Tibial nerve (tissue), 3 donors: ENCODE data around the gene ZNF688.

Source experiments
- POLR2A ChIP-seq, 2 donors: fragments of 450-650 bp; IDR thresholded peaks; one replicate each; pipeline ENCODE4 v1.6.1; 2017; ENCODE audit warnings: antibody characterized with exemption in 2 of 2, mild to moderate bottlenecking in 2 of 2, moderate library complexity in 2 of 2
- TF ChIP-seq, protein P1 (sequence below), 5 experiments: fragments of 200-600 bp in 3 of 5; fragments of 450-650 bp in 2 of 5; sonication (generic) in 3 of 5; IDR thresholded peaks; one replicate each; pipeline ENCODE4 v1.5.1; 2016 to 2019; ENCODE audit warnings: antibody characterized with exemption in 5 of 5, mild to moderate bottlenecking in 3 of 5, moderate library complexity in 2 of 5

DNA sequence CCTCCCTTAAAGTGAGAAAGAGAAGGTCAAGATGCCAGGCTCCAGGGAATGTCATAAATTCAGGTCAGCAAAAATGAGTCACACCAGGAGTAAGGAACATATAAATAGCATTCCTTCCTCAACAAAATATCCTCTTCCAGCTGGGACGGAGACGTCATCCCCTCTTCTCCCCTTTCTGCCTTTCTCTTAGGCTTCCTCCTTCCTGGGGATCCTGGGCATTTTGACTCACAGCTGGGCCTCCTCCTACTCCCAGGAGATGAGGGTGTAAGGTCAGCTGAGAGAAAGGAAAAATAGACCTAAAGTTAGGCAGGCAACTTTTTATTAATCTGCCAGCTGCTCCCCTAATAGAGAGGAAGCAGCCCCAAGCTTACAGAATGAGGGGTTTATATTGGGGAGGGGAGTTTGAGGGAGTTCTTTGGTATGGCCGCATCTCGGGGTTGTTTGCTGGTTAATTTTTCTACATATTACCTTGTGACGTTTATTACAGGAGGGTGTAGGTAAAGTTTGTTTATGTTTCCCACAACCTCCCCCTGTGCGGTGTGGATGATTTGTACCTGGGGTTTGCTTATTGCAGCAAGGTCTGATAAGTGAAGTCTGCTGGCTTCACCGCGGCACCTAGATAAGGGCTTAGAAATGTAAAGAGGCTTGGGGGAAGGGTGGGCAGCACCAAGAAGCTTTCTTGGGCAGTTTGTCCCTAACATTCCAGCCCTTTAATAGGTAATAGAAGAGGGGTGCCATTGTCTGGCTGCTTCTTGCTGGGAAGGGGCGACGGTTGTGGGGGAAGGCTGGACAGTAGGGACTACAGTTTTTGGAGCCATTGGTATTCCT is 29.8 kb downstream of the ZNF688 start:
- TF ChIP-seq, protein P1, sequence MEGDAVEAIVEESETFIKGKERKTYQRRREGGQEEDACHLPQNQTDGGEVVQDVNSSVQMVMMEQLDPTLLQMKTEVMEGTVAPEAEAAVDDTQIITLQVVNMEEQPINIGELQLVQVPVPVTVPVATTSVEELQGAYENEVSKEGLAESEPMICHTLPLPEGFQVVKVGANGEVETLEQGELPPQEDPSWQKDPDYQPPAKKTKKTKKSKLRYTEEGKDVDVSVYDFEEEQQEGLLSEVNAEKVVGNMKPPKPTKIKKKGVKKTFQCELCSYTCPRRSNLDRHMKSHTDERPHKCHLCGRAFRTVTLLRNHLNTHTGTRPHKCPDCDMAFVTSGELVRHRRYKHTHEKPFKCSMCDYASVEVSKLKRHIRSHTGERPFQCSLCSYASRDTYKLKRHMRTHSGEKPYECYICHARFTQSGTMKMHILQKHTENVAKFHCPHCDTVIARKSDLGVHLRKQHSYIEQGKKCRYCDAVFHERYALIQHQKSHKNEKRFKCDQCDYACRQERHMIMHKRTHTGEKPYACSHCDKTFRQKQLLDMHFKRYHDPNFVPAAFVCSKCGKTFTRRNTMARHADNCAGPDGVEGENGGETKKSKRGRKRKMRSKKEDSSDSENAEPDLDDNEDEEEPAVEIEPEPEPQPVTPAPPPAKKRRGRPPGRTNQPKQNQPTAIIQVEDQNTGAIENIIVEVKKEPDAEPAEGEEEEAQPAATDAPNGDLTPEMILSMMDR (IDR thresholded peaks at IDR 0.05) = no peak
- TF ChIP-seq POLR2A (IDR thresholded peaks at IDR 0.05) = no peak
